ENCODE results near the gene CDH23. TPM values are rescaled to one million over a fixed set of nuclear protein-coding genes. Genes with fewer than 3 reads are reported as not detected.

CDH23 gene
- total and polyA plus RNA-seq, 10 donors, result 2.0 to 19.9 (median 11.0) TPM

- Histone ChIP-seq H3K9me3 (no peaks in the 10 kb centered on the region), H3K4me3 (no peak overlapping the region), H3K4me1 (peaks cover 6 to 99% (median 71%) of the 10 kb centered on the region in 6 donors), H3K36me3 (peaks cover 6 to 94% (median 65%) of the 10 kb centered on the region in 6 donors), H3K27ac (peak overlapping the region in 7 of 8 donors; percentile 77 to 92 (median 86)), H3K27me3 (replicated peaks in 1 of 7) (no peaks in the 10 kb centered on the region)
- intact Hi-C loops (cut with DNase I; ENCODE audit: low total_unique reads), result loop anchor here (10.0 kb wide), 2 partner anchors 432 to 502 kb away; partner anchors contain the start of gene SLC29A3
- peak; percentile 58 for DNase-seq
- TF ChIP-seq POLR2AphosphoS5 (IDR thresholded peaks at IDR 0.05) (peak in 2 of 3 donors; percentile 39 to 72), CTCF (IDR thresholded peaks at IDR 0.05 in 8 of 11, conservative IDR thresholded peaks at IDR 0.05 in 3 of 11) (no peak)
- WGBS, 5 donors, result 86 to 92% (median 87%) methylated on average over 12 of the region's 12 CpGs
Observed at GRCh38 chr10:71816421-71816851, 419.7 kb downstream of the CDH23 start.

GRCh38 chr10:71816936-71817618 lies 420.4 kb downstream of the CDH23 start:
- WGBS, 5 donors, result 65 to 89% (median 77%) methylated on average over 7 to 8 of the region's 8 CpGs
- H3K4me1 ChIP-seq, result peaks cover 5 to 99% (median 68%) of the 10 kb centered on the region in 6 donors
- peaks cover 12 to 98% (median 71%) of the 10 kb centered on the region in 6 donors for H3K36me3 ChIP-seq
- H3K4me3 ChIP-seq, result peak overlapping the region in 1 of 8 donors; percentile 40
- H3K27me3 ChIP-seq (replicated peaks in 1 of 7), result no peaks in the 10 kb centered on the region
- TF ChIP-seq CTCF (IDR thresholded peaks at IDR 0.05 in 8 of 11, conservative IDR thresholded peaks at IDR 0.05 in 3 of 11) (no peak), POLR2AphosphoS5 (IDR thresholded peaks at IDR 0.05) (peak in 1 of 3 donors; percentile 18), POLR2A (IDR thresholded peaks at IDR 0.05) (no peak)
- intact Hi-C loops (cut with DNase I; ENCODE audit: low total_unique reads), result loop anchor here (10.0 kb wide), 2 partner anchors 432 to 502 kb away; partner anchors contain the start of gene SLC29A3
- H3K27ac ChIP-seq, result peak overlapping the region; percentile 40 to 92 (median 86)
- H3K9me3 ChIP-seq, result no peaks in the 10 kb centered on the region
- peak; percentile 66 for DNase-seq

GRCh38 chr10:71817831-71818655 lies 421.3 kb downstream of the CDH23 start:
- no peaks in the 10 kb centered on the region for H3K9me3 ChIP-seq
- peak overlapping the region in 1 of 8 donors; percentile 40 for H3K4me3 ChIP-seq
- peaks cover 13 to 100% (median 79%) of the 10 kb centered on the region in 6 donors for H3K36me3 ChIP-seq
- H3K4me1 ChIP-seq, result peaks cover 3 to 99% (median 64%) of the 10 kb centered on the region in 6 donors
- peak; percentile 88 to 89 (median 89) for TF ChIP-seq POLR2AphosphoS5 (IDR thresholded peaks at IDR 0.05)
- TF ChIP-seq POLR2A (IDR thresholded peaks at IDR 0.05), result no peak
- peak in 4 of 11 experiments; percentile 9 to 28 (median 15) for TF ChIP-seq CTCF (IDR thresholded peaks at IDR 0.05 in 8 of 11, conservative IDR thresholded peaks at IDR 0.05 in 3 of 11)
- intact Hi-C loops (cut with DNase I; ENCODE audit: low total_unique reads), result loop anchor here (10.0 kb wide), 2 partner anchors 433 to 503 kb away; partner anchors contain the start of gene SLC29A3
- peak; percentile 93 for DNase-seq
- H3K27ac ChIP-seq, result peak overlapping the region; percentile 70 to 92 (median 86)
- no peaks in the 10 kb centered on the region for H3K27me3 ChIP-seq (replicated peaks in 1 of 7)
- WGBS, 5 donors, result 34 to 80% (median 51%) methylated on average over 9 of the region's 9 CpGs
